HG02798 (cell line): ENCODE data around the gene HNRNPR.

Experiments
- ATAC-seq: cut with Tn5 transposase; IDR thresholded peaks from one replicate; pipeline ENCODE4 v1.9.1; 2021; ENCODE audit warnings: mild to moderate bottlenecking; ENCODE audit not compliant: unreplicated experiment, poor library complexity

HNRNPR gene

DNA sequence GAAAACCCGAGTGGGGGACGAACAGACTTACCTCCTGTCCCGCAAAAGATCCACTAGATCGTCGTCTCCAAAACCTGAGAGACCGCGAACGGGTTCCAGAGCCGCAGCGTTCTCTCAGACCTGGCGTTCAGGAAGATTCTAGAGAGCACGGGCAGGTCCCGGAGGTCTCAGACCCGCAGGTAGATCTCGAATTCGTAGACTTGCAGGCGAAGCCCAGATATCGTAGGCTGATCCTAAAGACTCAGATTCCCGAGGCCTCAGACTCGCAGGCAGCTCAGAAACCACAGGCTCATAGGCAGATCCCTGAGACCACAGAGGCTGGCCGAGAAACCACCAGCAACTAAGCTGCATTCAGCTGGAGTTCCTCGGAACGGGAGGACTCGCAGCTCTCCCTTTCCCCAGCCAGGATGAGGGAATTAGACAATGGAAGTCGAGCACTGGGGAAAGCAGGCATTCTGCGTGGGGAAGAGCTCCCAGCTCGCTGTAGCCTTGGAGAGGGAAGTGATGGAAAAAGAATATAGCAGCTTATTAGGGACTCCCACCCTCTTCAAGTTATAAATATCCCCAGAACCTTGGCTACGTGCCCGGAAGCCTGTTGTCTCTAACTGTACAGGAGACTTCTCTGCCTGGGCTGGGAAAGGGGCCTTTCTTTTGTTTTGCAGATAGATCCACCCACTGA, 25.4 kb upstream of the HNRNPR start, which contains the start of gene ZNF436:
Gene ZNF436 (minus strand): TSS at position 502 of the 679 bp plus-strand sequence. CDS start 1,831 bp downstream, outside the sequence.
- ATAC-seq, result no peak

DNA sequence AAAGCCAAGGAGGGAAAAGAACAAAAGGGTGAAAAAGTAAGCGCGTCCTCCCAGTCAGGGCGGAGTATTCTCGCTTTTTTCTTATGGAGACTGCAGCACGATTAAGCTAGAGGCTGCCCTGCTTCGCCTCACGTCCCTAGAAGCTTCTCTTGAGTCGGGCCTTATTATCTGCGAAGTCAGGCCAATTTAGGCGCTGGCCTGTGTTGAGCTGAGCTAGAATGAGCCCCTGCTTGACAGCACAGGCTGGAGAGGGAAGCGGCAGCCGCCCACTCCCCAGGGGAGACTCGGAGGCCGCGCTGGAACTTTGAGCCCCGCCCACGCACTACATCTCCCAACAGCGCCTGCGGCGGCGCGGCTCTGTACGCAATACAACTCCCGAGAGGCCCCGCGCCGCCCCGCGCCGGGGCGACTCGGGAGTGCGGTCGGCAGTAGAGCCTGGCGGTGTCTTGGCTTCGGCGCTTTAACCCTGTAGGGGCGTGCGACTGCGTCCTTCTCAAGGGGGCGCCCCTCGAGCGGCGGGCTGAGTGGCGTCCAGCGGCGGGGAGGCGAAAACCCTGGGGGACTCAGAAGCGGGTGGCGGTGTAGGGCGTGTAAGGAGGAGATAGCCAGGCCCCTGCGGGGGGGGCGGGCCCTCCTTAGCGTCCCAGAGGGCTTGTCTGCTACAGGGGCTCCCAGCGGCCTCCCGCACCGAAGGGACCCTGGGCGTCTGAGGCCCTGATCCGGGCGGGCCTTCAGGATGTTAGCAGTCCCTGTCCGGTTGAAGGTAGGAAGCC, 24.7 kb upstream of the HNRNPR start:
- peak; percentile 69 for ATAC-seq

DNA sequence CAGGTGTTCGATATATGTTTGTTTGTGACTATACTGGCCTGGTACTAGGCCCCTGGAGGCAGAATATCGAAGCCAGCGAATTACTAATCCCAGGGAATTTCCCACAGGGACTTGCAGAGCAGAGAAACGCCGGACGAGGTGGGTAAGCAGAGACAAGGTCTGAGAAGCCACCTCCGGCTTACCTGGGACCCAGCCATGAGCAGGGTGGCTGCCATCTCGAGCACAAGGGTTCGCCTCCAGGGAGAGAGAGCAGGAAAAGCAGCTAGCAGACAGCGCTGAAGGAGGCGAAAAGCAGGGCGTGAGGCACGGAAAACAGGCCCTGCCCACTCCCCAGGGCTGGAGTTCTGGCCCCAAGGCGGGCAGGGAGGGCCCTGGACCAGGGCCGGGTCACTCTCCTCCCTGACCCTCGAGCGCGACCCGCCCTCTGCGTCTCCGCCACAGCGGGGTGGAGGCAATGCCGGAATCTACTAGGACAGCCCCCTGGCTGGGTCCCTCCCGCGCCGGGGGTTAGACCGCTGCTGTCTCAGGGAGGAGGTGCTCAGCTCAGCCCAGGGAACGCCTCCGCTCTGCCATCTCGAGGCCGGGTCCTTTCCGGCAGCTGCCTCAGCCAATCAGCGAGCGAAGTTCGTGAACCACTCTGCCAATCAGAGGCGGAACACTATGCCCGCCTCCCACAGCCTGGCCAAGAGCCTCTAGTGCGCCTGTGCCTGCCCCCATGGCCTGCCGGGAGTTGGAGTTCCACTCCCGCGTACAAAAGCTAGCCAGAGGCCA, 23.9 kb upstream of the HNRNPR start:
- ATAC-seq, result peak; percentile 92

DNA sequence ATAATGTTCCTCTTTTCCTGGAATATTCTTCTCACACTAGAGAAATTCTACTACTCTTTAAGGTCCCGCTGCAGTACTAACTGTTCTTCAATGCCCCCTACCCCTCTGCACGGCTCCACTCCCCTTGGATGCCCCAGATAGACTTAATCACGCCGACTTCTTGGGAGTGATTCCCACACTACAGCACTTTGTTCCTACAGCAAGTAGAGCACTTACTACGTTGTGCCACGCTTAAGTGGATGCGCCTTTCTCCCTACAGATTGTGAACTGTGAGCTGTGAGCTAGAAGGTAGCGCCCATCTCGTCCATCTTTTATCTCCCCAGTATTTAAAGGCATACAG, 23.3 kb upstream of the HNRNPR start:
- ATAC-seq, result no peak

DNA sequence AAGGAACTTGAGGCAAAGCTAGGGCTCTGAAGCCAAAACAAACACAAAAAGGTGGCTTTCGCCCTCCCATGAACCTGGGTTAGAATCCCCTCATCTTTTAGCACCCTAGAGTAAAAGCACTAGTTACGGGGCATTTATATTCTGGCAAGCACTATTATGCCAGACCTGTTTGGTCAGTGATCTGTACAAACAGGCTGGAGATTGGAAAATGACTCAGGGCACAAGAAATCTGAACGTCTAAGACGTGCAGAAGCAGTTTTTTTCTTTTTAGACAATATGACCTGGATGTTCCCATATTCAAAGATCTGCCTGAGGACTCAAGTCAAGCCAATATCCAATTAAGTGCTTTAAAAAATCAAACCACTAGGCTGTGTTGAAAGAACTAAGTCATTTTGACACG, 22.5 kb upstream of the HNRNPR start:
- no peak for ATAC-seq

DNA sequence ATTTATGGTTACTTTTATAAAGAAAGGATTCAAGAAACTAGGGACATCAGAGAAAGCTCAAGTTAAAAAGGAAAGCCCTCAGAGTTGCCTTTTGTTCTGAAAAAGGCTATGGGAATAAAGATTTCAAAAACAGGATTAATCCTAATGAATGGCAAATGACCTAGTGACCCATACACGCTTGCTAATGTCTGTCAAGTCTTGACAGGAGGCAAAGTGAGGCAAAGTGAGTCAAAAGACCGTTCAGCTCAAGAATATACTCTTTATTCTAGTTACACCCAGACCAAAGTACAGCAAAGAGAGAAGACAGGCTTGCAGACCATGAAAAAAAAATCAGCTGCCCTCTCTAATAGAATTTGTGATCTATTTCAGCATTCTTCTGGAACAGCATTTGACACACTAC, 22.1 kb upstream of the HNRNPR start:
- ATAC-seq, result no peak

DNA sequence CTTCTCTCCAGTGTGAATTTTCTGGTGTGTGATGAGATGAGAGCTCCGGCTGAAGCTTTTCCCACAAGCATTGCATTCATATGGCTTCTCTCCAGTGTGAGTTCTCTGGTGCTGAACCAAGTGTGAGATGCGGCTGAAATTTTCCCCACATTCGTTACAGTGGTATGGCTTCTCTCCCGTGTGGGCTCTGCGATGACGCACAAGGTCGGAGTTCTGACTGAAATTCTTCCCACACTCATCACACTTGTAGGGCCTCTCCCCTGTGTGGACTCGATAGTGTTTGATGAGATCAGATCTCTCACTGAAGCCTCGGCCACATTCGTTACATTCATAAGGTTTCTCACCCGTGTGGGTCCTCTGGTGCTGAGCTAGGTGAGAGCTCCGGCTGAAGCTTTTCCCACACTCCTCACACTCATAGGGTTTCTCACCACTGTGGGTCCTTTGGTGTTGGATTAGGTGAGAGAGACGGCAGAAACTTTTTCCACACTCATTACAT, 18.2 kb upstream of the HNRNPR start:
- no peak for ATAC-seq

DNA sequence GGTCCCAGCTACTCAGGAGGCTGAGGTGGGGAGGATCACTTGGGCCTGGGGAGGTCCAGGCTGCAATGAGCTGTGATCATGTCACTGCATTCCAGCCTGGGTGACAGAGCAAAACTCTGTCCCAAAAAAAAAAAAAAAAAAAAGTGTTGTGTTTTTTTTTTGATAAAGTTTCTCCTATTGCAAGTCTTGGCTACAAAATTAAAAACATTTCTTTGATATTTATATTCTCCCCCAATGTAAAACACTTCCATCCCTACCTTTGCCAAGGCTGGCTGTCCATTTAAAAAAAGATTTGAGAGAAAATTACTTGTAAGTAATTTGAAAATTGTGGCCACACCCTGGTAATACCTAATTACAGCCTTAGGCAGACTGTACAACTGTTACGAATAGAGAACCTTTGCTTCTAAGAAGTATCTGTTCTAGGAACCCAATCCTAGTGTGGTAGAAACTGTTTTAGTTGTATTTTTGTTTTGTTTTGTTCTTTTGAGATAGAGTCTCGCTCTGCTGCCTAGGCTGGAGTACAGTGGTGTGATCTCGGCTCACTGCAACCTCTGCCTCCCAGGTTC, 14.3 kb upstream of the HNRNPR start:
- ATAC-seq, result no peak

DNA sequence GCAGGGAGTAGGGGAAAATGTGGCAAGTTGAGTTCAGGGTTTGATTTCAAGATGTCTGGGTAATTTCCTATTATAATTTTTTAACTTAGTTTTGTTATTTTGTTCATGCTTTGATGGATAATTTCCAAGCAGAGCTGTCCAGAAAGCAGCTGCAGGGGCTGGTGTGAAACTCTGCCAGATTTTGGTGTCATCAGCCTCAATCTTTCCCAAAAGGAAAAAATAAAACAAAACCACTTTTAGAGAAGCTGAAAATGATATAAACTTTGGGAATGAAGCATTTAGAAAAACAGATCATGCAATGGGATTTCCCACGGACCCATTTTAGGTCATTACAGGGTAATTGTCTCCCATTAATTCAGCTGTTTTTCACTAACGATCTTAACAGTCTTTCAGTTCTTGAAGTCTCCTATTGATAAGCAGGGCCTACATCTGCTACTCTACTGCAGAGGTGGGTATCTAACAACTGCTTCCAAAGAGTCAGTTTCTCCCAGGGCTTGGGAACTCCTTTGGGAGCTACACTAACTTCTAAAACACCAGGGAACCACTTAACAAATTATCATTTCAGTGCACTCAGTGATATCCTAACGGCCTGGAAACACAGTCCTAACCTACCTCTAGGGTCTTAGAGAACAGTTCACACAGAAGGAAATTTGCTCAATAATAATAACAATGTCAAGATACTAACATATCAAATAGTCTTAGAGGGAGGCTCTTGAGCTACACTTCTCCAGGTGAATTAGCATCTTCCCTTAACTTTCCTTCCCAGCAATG, 13.2 kb upstream of the HNRNPR start:
- ATAC-seq, result no peak

DNA sequence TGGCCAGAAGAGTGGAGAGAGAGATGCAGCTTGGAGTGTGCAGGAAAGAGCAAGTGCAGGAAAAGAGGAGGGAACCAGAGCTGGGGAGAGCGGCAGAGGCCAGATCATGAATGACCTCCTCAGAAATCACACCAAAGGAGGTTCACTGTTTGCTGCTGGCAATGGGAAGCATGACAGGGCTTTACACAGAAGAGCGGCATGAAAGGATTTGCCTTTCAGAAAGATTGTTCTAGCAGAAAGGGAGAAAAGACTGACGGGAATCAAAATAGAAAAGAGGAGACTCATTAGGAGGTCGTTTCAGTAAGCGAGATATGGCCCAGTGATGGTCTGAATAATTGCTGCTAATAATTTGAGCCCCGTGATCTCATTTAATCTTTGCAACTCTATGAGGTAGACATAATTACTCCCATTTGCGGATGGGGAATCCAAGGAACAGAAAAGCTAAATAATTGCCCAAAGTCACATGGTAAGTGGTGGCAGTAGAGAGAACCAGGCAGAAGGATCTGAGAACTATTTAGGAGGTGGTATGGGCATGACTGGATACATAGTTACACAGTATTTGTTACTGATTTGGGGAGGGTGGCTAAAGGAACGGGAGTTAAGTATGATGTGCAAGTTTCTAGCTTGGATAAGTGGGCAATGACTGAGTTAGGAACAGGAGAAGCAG, 12.5 kb upstream of the HNRNPR start:
- no peak for ATAC-seq

DNA sequence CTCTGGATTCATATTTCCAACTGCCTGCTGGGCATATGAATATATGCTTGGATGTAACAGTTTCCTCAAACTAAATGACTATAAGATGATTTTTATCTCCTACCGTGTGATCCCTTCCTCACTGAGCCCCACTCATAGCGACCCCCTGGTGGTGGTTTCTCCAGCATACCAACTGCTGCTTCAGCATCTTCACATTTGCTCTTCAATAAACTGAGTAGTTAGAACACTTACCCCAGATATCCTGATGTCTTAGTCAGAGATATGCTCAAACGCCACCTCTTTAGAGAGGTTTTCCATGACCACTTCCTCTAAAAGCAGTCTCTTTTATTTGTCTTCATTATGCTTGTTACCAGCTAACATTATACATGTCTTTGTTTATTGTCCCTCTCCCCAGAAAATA, 10.2 kb upstream of the HNRNPR start:
- no peak for ATAC-seq

DNA sequence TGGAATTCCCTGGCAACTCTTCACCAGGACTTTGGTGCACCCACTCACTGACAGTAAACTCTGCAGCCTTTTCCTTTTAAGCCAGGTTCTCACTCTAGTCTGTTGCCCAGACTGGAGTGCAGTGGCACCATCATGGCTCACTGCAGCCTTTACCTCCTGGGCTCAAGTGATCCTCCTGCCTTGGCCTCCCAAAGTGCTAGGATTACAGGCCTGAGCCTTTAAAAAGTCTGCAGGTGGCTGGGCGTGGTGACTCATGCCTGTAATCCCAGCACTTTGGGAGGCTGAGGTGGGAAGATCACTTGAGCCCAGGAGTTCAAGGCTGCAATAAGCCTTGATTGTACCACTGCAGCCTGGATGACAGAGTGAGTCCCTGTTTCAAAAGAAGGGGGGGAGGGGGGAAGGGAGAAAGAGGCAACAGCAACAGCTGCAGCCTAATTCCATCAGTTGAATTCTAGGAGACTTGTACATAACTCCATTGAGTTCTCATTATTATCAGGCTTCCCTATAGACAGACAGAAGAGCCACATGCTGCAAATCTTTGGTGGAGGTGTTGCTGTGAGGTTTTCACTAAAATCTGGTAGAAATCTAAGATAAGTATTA, 8.1 kb upstream of the HNRNPR start:
- ATAC-seq, result no peak

DNA sequence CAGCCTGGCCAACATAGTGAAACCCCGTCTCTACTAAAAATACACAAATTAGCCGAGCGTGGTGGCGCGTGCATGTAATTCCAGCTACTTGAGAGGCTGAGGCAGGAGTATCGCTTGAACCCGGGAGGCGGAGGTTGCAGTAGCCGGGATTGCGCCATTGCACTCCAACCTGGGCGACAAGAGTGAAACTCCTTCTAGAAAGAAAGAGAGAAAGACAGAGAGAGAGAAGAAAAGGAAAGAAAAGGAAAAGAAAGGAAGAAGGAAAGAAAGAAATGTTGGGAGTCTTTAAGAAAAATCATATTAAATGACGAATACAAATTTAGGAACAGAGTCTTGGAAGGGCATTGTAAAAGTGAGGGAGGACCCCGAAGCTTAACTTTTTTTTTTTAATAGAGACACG, 1.8 kb upstream of the HNRNPR start:
- ATAC-seq, result no peak

DNA sequence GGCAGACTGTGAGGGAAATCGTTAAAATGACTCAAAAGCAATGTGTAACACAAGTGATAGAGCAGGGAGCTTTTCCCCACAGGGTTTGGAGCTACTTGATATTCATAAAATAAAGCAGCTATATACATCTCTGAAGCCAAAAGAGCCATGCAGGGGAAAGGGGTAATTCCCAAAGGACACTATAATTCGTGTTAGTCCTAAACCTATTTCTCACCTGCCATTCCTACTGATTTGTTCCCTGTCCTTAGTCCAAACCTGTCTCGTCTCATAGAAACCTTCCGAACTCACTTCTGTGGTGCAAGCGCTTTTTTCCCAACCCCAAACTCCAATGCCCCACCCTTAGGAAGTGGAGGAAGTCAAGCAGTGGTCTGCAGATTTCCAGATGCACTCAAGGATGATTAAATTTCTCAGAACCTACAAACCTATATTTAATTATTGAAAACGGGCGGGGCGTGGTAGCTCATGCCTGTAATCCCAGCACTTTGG, 946 bp upstream of the HNRNPR start:
- no peak for ATAC-seq

DNA sequence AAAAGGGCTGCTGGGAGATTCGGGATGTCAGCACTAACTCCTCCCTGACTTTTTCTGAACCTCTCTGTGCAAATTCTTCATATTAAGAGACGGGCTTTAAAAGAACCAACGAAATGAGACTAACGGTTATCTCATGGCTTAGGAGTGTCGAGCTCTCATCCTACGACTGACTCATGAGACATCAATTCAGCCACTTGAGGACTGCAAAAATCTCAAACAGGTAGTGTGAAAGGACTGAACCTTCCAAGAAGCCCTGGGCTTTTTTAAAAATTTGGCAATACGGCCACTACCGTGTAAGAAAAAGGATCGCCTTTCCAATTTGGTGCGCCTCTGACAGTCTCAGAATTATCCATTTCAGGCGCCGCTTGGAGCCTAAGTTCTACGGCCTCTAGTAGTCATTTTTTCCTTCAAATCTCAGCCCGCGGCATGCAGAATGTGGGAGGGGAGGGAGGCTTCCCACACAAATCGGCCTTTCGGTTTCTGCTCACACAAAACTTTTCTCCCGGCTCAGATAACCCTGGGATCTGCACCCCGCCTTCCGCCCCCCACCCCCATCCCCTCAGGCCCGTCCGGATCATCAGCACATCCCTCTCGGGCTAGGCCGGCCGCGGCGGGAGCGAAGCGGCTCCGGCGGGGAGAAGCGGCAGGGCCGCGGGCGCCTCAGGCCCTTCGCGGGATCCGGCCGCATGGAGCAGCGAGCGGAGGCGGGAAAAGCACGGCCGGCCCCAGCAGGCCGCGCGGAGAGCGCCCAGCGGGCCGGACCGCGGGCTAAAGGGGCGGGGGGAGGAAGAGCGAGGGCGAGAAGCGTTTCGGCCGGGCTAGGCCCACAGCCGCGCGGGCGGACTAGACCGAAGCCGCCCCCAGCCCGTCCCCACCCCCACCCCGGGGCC, 618 bp downstream of the HNRNPR start:
- no peak for ATAC-seq

DNA sequence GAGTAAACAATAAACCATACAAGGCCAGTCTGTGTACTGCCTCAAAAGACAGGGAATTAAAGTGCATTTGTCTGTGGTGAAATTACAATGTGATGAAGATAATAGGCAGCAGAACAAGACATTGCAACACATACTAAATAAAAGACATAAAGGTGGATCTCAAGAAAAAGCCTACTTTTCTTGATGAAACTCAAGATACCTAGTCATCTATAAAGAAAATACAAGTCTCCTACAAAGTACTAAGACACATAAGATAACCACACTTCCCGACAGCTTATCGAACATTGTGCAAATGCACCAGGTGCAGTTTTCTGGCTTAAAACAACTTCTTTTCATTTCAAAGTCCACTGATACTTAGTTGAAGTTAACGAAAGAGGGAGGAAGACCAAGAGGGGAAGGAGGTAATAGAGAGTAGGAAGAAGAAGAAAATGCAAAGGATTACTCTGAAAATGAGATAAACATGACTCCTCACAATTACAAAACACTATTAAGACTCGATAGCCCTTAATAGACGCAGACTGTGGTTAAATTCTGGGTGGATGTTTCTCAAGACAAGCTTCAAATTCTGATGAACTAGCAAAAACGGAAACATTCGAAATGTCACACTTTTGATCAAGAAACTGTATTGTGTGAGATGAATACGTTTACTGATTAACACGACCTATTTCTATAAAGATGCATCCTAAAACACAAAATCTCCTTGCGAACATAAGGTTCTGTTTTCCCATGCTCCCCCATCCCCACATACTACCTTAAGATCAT, 2.0 kb downstream of the HNRNPR start:
- ATAC-seq, result no peak

DNA sequence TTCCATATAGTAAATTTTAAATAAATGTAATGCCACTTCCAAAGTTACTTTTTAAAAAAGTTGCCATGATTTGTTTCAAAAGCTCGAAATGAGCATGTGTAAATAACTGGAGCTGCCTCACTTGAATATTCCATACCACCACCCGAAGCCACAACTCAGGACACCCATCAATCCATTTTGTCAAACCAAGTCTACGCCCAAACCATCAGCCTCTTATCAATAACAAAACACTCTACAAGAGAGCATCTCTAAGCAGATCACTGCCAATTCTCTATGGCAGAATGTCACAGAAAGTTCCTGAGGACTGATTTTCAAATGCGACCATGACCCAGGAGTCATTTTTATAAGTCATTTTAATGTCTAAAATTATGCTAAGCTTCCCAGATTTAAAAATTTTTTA, 4.5 kb downstream of the HNRNPR start:
- no peak for ATAC-seq
